ENCODE measurements around the gene PAM.

PAM gene

GRCh38 chr5:102955488-102955887 is 200.4 kb downstream of the PAM start:
- H3K4me1 ChIP-seq (ENCODE audit: control insufficient read depth, insufficient read depth, low read length): no peaks in the 10 kb centered on the region
- no peak overlapping the region for H3K9ac ChIP-seq (ENCODE audit: low read length)
- no peaks in the 10 kb centered on the region for H3K27me3 ChIP-seq (ENCODE audit: control insufficient read depth, insufficient read depth, low read length)
- no peaks in the 10 kb centered on the region for H3K9me3 ChIP-seq (ENCODE audit: control insufficient read depth, low read length)
- H3K4me3 ChIP-seq (ENCODE audit: low read length): no peak overlapping the region
- no peaks in the 10 kb centered on the region for H3K36me3 ChIP-seq (ENCODE audit: control insufficient read depth, insufficient read depth, low read length)

- no peaks in the 10 kb centered on the region for H3K9me3 ChIP-seq (ENCODE audit: control insufficient read depth, low read length)
- no peak overlapping the region for H3K9ac ChIP-seq (ENCODE audit: low read length)
- H3K36me3 ChIP-seq (ENCODE audit: control insufficient read depth, insufficient read depth, low read length): no peaks in the 10 kb centered on the region
- H3K27me3 ChIP-seq (ENCODE audit: control insufficient read depth, insufficient read depth, low read length): no peaks in the 10 kb centered on the region
- no peak overlapping the region for H3K4me3 ChIP-seq (ENCODE audit: low read length)
- H3K4me1 ChIP-seq (ENCODE audit: control insufficient read depth, insufficient read depth, low read length): no peaks in the 10 kb centered on the region
Measured at GRCh38 chr5:102956599-102956998, 201.5 kb downstream of the PAM start.

GRCh38 chr5:102957141-102957540 is 202.0 kb downstream of the PAM start:
- H3K9me3 ChIP-seq (ENCODE audit: control insufficient read depth, low read length): no peaks in the 10 kb centered on the region
- no peaks in the 10 kb centered on the region for H3K36me3 ChIP-seq (ENCODE audit: control insufficient read depth, insufficient read depth, low read length)
- H3K27me3 ChIP-seq (ENCODE audit: control insufficient read depth, insufficient read depth, low read length): no peaks in the 10 kb centered on the region
- no peaks in the 10 kb centered on the region for H3K4me1 ChIP-seq (ENCODE audit: control insufficient read depth, insufficient read depth, low read length)
- H3K9ac ChIP-seq (ENCODE audit: low read length): no peak overlapping the region
- no peak overlapping the region for H3K4me3 ChIP-seq (ENCODE audit: low read length)

- Histone ChIP-seq H3K4me1 (ENCODE audit: control insufficient read depth, insufficient read depth, low read length) (no peaks in the 10 kb centered on the region), H3K9ac (ENCODE audit: low read length) (no peak overlapping the region), H3K27me3 (ENCODE audit: control insufficient read depth, insufficient read depth, low read length) (no peaks in the 10 kb centered on the region), H3K4me3 (ENCODE audit: low read length) (no peak overlapping the region), H3K36me3 (ENCODE audit: control insufficient read depth, insufficient read depth, low read length) (no peaks in the 10 kb centered on the region), H3K9me3 (ENCODE audit: control insufficient read depth, low read length) (no peaks in the 10 kb centered on the region)
Measured at GRCh38 chr5:102958481-102959011, 203.4 kb downstream of the PAM start.

GRCh38 chr5:102959055-102959454 is 203.9 kb downstream of the PAM start:
- Histone ChIP-seq H3K9me3 (ENCODE audit: control insufficient read depth, low read length) (no peaks in the 10 kb centered on the region), H3K36me3 (ENCODE audit: control insufficient read depth, insufficient read depth, low read length) (no peaks in the 10 kb centered on the region), H3K4me3 (ENCODE audit: low read length) (no peak overlapping the region), H3K27me3 (ENCODE audit: control insufficient read depth, insufficient read depth, low read length) (no peaks in the 10 kb centered on the region), H3K4me1 (ENCODE audit: control insufficient read depth, insufficient read depth, low read length) (no peaks in the 10 kb centered on the region), H3K9ac (ENCODE audit: low read length) (no peak overlapping the region)

GRCh38 chr5:102961671-102962070 is 206.6 kb downstream of the PAM start:
- H3K27me3 ChIP-seq (ENCODE audit: control insufficient read depth, insufficient read depth, low read length): no peaks in the 10 kb centered on the region
- no peak overlapping the region for H3K4me3 ChIP-seq (ENCODE audit: low read length)
- no peaks in the 10 kb centered on the region for H3K9me3 ChIP-seq (ENCODE audit: control insufficient read depth, low read length)
- no peaks in the 10 kb centered on the region for H3K4me1 ChIP-seq (ENCODE audit: control insufficient read depth, insufficient read depth, low read length)
- no peak overlapping the region for H3K9ac ChIP-seq (ENCODE audit: low read length)
- no peaks in the 10 kb centered on the region for H3K36me3 ChIP-seq (ENCODE audit: control insufficient read depth, insufficient read depth, low read length)

- no peak overlapping the region for H3K4me3 ChIP-seq (ENCODE audit: low read length)
Measured at GRCh38 chr5:102965653-102966052, 210.5 kb downstream of the PAM start.

GRCh38 chr5:102969641-102970040 is 214.5 kb downstream of the PAM start:
- Histone ChIP-seq H3K27me3 (ENCODE audit: control insufficient read depth, insufficient read depth, low read length) (no peaks in the 10 kb centered on the region), H3K9ac (ENCODE audit: low read length) (no peak overlapping the region), H3K4me1 (ENCODE audit: control insufficient read depth, insufficient read depth, low read length) (no peaks in the 10 kb centered on the region), H3K4me3 (ENCODE audit: low read length) (no peak overlapping the region), H3K9me3 (ENCODE audit: control insufficient read depth, low read length) (no peaks in the 10 kb centered on the region), H3K36me3 (ENCODE audit: control insufficient read depth, insufficient read depth, low read length) (no peaks in the 10 kb centered on the region)

More at GRCh38 chr5:102965653-102966052, 210.5 kb downstream of the PAM start:
- Histone ChIP-seq H3K9me3 (ENCODE audit: control insufficient read depth, low read length) (no peaks in the 10 kb centered on the region), H3K4me1 (ENCODE audit: control insufficient read depth, insufficient read depth, low read length) (no peaks in the 10 kb centered on the region), H3K27me3 (ENCODE audit: control insufficient read depth, insufficient read depth, low read length) (no peaks in the 10 kb centered on the region), H3K9ac (ENCODE audit: low read length) (no peak overlapping the region), H3K36me3 (ENCODE audit: control insufficient read depth, insufficient read depth, low read length) (no peaks in the 10 kb centered on the region)

GRCh38 chr5:102971676-102972293 is 216.7 kb downstream of the PAM start:
- Histone ChIP-seq H3K27me3 (ENCODE audit: control insufficient read depth, insufficient read depth, low read length) (no peaks in the 10 kb centered on the region), H3K4me3 (ENCODE audit: low read length) (no peak overlapping the region), H3K4me1 (ENCODE audit: control insufficient read depth, insufficient read depth, low read length) (no peaks in the 10 kb centered on the region), H3K36me3 (ENCODE audit: control insufficient read depth, insufficient read depth, low read length) (no peaks in the 10 kb centered on the region), H3K9ac (ENCODE audit: low read length) (no peak overlapping the region), H3K9me3 (ENCODE audit: control insufficient read depth, low read length) (no peaks in the 10 kb centered on the region)

- Histone ChIP-seq H3K9ac (ENCODE audit: low read length) (no peak overlapping the region), H3K36me3 (ENCODE audit: control insufficient read depth, insufficient read depth, low read length) (no peaks in the 10 kb centered on the region), H3K27me3 (ENCODE audit: control insufficient read depth, insufficient read depth, low read length) (no peaks in the 10 kb centered on the region), H3K9me3 (ENCODE audit: control insufficient read depth, low read length) (no peaks in the 10 kb centered on the region), H3K4me1 (ENCODE audit: control insufficient read depth, insufficient read depth, low read length) (no peaks in the 10 kb centered on the region), H3K4me3 (ENCODE audit: low read length) (no peak overlapping the region)
Measured at GRCh38 chr5:102974177-102974576, 219.1 kb downstream of the PAM start.

- no peak overlapping the region for H3K9ac ChIP-seq (ENCODE audit: low read length)
- H3K4me1 ChIP-seq (ENCODE audit: control insufficient read depth, insufficient read depth, low read length): no peaks in the 10 kb centered on the region
- H3K36me3 ChIP-seq (ENCODE audit: control insufficient read depth, insufficient read depth, low read length): no peaks in the 10 kb centered on the region
- no peaks in the 10 kb centered on the region for H3K9me3 ChIP-seq (ENCODE audit: control insufficient read depth, low read length)
- no peak overlapping the region for H3K4me3 ChIP-seq (ENCODE audit: low read length)
- H3K27me3 ChIP-seq (ENCODE audit: control insufficient read depth, insufficient read depth, low read length): no peaks in the 10 kb centered on the region
Measured at GRCh38 chr5:102975045-102975444, 219.9 kb downstream of the PAM start.

GRCh38 chr5:102975457-102976182 is 220.5 kb downstream of the PAM start:
- Histone ChIP-seq H3K4me1 (ENCODE audit: control insufficient read depth, insufficient read depth, low read length) (no peaks in the 10 kb centered on the region), H3K36me3 (ENCODE audit: control insufficient read depth, insufficient read depth, low read length) (no peaks in the 10 kb centered on the region), H3K4me3 (ENCODE audit: low read length) (no peak overlapping the region), H3K9me3 (ENCODE audit: control insufficient read depth, low read length) (no peaks in the 10 kb centered on the region), H3K27me3 (ENCODE audit: control insufficient read depth, insufficient read depth, low read length) (no peaks in the 10 kb centered on the region), H3K9ac (ENCODE audit: low read length) (no peak overlapping the region)

Measured in mucosa of stomach (tissue), 1 donor.